Activated CD4-positive, CD25-positive, alpha-beta regulatory T cell treated with anti-CD3 and anti-CD28 coated beads, Interleukin-2, amount 50 U/mL, for 16 hours (primary cell): Measurements from ENCODE around the gene CDC7.
"Not testable (repeated sequence)": the region's sequence is repeated elsewhere in the genome, so short reads cannot be mapped to it uniquely, and the experiment has no call there.

Experiments used
- DNase-seq: peaks from one replicate; pipeline ENCODE4 v3.0.0-alpha.2; 2020; ENCODE audit warnings: low read depth, low spot score

Gene CDC7

DNA sequence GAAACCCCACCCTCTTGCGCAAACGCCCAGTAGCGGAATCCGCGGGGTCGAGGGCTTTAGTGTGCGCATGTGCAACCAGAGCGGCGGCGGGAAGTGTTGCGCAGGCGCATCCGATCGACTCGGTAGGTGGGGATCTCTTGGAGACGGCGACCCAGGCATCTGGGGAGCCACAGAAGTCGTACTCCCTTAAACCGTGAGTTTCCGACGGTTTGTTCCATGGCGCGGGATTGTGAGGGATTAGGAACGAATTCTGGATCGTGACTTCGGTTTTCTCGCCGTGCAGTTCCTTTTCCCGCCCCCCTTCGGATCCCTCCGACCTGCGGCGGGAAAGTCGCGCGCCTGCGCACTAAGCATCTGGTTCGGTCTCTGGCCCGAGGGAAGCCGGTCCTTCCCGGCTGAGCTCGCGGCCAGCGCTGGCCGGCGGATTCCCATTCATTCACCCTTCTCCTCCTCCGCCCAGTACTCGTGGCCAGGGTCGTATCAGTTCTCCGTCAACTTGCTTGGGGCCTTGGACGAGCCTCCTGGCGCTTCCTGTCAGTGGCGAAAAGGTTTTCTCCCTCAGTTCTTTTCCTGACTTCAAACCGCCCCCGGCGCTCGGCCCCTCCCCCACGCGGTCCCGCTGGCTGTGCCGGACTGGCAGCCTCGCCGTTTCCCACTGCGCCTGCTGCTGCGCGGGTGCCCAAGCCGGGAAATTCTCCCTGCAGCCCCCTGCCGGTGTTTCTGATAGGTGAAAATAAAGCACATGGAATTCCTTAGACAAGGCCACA is at the start of gene CDC7:
Gene CDC7 (plus strand): TSS at position 96 of the 767 bp plus-strand sequence. CDS start 866 bp downstream, outside the sequence.
- DNase-seq = peak; percentile 69

DNA sequence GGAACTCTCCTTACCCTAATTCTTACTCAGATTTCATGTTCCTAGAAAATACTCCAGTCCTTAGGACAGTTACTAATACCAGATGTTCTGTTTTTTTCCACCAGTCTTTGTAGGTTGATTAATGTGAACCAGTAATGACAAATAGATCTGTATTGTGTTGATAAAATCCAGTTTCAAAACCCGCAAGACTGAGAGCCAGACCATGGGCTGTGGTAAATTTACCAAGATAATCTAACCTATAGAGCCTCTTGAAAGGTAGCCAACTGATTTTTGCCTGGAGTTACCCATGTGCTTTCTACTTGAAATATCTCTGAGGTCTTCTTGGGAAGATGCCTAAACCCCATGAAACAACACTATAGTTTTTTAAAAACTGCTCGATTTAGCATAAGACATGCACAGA is 46.5 kb upstream of the CDC7 start:
- DNase-seq = no peak

DNA sequence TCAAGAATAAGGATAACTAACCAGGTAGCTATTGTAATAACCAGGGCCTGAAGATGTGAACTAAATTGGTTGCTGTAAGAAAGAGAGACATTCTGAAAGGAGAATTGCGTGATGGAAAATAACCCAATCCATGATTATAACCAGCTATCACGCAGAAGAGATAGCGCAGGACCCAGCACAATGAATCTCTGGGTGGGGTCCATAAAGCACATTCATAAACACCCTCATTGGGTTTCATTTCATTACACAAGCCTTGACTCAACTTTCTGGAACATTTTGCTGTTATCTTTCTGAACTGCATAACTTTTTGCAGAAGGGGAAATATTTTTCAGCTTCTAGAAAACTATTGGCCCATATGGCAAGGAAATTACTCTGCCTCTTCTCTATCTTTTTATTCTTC is 45.3 kb upstream of the CDC7 start:
- no peak for DNase-seq

DNA sequence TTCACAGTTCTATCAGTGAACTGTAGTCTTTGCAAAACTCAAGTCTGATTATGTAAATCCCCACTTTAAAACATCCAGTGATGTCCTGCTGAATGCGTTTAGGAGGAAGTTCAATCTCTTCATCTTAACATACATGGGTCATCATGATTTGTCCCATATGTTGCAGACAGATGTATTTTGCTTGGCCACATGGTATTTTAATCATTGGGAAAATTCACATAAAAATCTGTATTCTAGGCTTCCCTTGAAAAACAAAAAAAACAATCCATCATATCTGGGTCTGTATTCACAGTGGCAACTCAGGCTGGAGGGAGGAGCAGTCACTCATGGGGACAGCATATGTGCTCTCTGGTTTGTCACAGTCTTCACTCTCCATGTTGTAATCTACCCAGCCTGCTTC is 44.8 kb upstream of the CDC7 start:
- DNase-seq = no peak

DNA sequence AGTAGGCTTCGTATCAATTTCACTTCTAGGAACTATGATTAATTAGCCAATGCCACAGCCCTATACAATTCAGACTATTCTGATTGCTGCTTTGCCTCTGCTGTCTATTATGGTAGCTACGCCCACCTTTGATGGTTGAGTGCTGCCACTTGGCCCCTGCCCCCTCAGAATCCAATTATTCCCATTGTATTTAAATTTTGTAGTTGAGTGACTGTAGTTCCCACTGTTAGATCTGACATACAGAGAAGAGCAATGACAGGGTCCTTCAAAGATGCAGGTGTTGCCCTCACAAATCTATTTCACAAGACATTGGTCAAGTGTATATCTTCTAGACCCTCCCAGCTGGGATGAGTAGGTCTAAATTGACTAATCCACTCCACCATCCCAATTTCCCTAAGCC is 35.3 kb upstream of the CDC7 start:
- DNase-seq = not testable (repeated sequence)

DNA sequence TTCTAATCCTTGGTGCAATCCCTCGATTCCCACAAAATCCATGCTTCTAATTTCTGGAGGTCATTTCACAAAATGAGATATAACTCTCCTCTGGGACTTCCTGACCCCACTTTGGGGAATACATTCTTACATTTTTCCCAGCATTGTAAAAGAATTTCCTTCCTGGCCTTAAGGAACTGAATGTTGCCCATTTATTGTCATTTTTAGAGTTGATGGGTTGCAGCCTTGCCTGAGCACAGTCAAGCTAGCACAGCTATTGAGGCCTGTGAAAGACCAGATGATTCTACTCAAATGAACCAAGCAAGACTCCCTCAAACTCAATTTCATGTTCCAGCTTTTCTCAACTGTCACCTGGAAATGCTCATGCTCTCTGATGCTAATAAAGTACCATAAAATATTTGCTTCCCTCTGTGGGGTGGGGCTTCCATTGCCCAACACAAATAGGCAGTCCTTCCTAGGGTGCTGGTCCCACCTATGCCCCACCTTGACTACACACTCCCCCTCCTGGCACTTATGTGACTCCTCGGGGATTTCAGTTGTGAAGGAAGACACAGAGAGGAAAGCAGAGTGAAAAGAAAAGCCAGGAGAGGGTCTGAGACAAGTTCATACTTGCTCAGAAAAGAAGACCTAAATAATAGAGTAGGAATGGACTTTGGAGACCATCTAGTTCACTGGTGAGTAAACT is 24.0 kb upstream of the CDC7 start:
- no peak for DNase-seq

DNA sequence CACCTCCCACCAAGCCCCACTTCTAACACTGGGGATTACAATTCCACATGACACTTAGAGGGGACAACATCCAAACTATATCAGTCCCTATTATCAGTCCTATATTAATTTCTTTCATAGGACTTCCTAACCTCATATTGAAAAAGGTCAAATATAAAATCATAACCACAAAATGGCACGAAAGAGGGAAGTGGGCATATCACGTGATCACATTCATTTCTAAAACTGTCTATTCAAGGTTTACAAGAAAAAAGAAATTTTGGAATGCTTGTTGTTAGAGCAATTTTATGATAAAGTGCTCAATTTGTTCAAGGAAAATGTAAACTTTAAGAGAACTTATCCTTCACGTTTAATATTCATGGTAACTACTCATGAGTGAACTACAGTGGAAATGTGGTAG is 13.2 kb upstream of the CDC7 start:
- DNase-seq = no peak

DNA sequence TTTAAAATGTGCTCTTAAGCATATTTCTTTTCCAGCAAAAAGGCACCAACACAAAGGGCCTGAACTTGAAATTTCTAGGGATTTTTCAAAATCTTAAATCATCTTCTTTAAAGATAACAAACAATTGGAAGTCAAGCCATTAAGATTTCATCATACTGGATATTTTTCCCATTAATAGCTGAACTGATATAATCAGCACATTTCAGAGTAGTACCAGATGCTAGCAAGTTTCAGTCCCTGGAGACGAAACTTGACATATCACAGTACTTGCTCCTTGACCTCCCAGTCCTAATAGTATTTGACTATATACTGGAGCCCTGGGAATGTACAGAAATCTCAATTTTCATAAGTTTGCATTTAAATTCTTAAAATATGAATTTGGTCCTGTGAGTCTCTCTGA is 10.2 kb upstream of the CDC7 start:
- DNase-seq = no peak

DNA sequence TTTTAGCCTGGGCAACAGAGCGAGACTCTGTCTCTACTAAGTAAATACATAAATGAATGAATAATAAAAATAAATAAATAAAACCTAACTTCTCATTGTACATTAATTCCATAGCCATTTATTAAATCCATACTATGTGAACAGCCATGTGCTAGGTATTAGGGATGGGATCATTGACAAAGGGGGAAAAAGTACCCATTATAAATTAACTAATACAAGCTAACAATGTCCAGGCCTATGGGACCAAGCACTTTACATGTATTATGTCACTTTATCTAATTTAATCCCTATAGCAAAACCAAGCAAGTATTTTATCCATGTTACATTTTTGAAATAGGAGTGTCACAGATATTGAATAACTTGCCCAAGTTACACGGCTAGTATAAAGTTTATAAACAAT is 2.6 kb upstream of the CDC7 start:
- DNase-seq = no peak

DNA sequence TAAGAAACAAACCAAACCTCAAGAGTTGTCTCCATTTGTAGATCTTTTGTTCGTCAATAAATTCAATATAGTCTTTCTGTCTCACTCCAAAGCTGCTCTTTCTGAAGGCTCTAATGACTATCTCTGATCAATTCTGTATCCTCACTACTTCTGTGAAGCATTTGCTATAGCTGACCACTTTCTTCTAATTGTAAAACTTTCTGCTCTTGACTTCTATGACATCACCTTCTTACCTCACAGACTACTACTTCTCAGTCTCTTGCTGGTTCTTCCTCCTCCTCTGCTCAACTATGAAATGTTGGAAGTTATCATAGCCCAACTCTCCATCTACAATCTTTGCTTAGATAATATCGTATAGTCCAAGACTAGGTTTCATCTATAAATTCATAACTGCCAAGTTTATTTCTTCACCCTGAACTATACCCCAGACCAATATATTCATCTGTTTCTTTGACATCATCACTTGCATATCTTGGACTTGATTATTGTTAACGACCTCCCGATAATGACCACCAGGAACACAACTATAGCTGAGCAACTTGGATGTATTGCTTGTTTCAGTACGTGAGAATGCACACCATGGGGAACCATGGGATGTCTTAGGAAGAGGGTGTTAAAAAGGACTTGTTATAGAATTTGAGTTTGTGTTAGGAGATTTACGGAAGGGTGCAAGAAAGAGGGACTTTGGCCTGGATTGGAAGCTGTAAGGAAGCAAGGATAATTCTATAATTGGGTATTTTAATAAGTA is 2.0 kb upstream of the CDC7 start:
- no peak for DNase-seq

DNA sequence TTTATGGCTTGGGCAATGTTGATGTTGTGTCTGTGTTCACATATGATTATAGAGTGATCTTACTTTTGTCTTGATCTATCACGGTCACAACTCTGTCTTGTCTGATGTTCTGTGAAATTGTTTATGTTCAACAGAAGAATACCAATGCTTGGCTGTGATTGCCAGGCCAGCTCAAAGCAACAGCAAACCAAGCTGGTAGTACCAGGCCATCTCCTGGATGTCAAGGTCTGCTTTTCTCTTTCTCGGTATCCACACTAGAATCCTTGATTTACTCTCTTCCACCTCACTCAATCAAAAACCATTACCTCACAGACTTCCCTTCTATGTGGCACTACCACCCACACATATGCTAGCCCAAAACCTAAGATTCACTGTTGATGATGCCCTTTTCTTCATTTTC is 1.3 kb upstream of the CDC7 start:
- no peak for DNase-seq

DNA sequence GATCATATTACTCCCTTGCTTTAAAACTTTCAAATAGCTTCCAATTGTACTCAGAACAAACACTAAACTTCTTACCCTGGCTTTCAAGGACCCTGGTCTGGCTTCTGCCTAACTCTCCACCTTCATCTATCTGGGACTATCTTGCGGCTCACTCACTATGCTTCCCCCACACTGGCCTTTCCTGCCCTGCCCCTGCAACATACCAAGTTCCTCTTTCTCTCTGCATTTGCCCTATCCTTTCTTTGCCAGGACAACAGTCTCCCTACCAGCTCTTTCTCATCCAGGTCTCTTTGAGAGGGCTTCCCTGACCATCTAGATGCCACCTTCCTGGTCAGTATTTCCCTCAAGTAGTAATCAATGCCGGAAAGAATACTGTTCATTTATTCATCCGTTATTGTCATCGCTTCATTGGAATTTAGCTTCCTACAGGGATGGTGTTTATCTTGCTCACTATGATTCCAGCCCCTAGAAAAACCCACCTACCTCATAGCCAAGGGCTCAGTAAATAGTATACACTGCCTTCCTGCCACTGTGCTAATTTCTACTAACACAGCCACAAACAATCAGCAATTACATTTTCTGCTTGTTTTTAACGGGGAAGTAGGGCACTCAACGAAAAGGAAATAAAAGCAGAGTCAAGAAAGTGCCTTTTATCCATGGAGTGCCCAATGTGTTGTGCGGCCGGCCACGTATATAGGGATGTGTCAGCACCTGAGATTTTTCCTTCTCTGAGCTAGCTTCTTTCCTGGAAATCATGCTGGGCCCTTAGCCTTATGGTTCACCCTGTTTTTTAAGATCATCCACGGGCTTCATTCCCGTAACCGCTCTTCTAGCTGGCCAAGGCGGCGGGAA is 521 bp upstream of the CDC7 start:
- no peak for DNase-seq

DNA sequence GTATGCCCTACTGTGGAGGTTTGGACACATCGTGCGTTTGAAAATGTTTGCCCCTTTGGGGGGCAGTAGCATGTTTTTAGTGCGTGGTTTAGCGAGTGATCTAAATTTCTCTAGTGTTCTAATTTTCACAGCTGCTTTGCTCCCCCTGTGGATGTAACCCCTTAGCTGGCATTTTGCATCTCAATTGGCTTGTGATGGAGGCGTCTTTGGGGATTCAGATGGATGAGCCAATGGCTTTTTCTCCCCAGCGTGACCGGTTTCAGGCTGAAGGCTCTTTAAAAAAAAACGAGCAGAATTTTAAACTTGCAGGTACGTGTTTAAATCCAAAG is 836 bp downstream of the CDC7 start:
- no peak for DNase-seq

DNA sequence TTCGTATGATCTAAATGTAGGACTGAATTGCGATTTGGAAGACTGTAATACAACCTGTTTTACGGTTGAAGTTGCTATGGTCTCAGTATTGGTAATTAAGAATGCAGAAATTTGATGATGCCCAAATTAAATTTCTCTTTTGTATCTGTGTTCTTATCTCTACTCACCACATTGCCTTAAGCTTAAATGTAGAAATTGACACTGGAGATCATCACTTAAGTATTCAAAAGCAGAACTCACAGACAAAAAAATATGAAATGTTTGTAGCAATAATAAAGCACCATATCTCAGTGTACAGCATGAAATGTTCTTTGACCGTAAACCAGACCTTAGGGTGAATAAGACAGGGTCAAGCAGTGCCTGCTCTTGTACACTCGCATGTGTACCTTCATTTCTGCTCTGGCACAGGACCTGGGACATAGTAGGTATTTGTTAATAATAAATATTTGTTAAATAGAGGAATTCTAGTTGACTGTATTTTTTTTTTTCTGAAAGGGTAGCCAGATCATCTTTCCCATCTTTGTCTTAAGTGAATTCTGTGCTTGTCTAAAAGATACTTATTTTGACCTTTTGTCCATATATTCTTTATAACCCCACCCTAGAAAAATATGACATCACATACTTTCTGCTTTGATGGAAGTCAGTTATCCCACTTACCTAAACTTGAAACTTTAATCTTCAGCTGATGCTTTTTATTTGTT is 1.5 kb downstream of the CDC7 start:
- DNase-seq = no peak

DNA sequence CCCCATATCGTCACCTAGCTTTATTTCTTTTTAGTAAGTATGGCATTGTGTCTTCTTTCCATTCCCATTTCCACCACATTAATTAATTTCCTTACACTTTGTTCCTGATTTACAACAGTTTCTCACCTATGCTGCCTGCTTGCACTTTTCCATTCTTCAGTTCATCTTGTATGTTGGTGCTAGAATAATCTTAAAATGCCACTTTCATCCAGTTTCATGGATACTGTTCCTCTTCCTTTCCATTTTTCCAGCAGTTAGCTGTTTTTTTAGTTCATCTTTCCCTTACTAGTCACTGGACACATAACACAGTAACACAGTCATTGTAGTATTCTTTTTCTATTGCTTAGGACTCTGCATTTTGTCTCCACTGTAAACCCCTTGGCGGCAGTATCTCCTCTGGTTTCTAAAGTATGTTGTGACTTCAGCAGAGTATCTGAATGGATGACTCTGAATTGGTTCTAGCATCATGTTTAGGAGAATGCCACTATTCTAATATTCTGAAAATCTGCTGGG is 2.1 kb downstream of the CDC7 start:
- no peak for DNase-seq

DNA sequence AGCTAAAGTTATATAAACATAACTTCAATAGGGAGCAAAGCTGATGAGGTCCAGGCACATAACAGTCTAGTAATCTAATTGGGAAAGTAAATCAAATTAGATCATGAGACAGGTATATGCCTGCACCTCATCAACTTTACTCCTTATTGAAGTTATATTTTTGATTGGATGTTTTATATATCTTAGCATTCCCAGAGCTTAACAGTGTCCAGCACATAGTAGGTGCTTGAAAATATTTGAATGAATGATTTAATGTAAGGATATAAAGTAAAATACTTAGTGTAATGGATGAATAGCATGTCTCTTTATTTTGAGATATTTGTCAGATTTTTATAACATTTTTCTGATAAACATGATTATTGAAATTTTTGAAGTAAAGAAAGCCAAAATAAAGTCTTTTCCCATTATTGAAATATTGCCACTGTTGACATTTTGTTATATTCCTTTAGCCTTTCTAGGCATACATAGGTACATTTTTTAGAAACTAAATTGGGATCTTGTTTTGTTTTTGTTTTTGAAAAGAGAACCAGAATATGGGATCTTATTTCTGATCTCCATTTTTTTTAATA is 2.8 kb downstream of the CDC7 start:
- no peak for DNase-seq

DNA sequence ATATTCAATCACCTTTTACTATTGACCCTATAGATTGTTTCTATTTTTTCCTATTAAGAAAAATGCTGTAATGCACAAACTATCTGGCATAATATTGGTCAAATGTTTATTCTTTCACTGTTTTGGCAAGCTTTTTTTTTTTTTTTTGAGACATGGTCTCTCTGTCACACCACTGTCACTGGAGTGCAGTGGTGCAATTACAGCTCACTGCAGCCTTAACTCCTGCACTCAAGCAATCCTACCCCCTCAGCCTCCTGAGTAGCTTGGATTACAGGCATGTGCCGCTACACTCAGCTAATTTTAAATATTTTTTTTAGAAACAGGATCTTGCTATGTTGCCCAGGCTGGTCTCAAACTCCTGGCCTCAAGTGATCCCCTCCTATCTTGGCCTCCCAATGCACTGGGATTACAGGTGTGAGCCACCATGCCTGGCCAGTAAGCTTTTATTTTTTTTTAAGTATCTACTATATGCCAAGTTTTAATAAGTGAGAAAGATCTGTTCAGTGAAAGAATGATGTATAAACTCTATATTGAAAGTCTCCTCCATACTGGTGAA is 3.4 kb downstream of the CDC7 start:
- DNase-seq = no peak

DNA sequence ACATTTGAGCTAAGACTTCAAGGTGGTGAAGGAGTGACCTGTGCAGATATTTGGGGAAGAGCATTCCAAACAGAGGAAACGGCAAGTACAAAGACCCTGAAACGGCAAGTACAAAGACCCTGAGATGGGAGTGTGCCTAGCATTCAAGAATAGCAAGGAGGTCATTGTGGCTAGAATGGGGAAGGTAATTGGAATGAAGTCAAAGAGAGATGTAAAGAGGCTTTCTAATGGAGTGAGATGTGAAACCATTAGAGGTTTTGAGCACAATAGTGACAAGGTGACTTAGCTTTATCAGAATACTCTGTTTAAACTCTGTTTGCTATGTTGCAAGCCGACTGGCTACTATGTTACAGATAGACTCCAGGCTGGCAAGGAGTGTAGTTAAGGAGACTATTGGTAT is 4.4 kb downstream of the CDC7 start:
- no peak for DNase-seq

DNA sequence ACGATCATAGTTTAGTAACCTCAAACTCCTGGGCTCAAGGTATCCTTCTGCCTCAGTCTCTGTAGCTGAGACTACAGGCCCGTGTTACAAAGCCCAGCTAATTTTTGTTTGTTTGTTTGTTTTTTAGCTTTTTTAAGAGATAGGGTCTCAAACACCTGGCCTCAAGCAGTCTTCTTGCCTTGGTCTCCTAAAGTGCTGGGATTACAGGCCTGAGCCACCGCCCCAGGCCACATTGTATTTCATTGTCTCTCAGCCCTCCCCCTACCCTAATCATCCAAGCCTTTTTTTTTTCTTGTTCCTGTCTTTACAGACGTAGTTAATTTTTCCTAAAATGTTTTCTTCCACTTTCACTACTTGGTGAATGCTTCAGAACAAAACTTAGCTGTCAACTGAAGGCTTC is 5.4 kb downstream of the CDC7 start:
- no peak for DNase-seq

DNA sequence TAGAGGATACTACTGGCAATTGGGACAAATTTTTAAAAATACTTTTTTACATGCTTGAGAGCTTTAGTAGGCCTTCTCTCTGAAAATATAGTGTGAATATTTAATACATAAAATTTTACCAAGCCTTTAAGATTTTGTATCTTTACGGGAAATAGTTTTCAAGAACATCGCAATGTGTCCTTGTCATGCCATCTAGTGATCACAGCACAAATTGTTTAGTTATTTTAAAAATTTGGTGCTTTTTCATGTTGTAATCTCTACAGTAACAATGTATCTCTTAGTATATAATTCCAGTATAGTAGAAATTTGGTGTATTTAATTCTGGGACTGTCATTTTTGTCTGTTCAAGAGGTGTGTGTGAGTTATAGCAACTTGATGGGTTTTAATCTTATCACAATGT is 6.7 kb downstream of the CDC7 start:
- no peak for DNase-seq
